Esophagus squamous epithelium (tissue), 5 donors: ENCODE data around the gene CAMTA1. TPM values are rescaled to one million over a fixed set of nuclear protein-coding genes. Genes with fewer than 3 reads are reported as not detected.

Experiments used
- DNase-seq: peaks from one replicate; lab custom pipeline; 2025; lab: John Stamatoyannopoulos, UW
- H3K27ac ChIP-seq, 4 donors: fragments of 200-600 bp; sonication (generic); one replicate each; pipeline ENCODE4 v1.5.1; 2016 to 2019; ENCODE audit warnings: mild to moderate bottlenecking in 1 of 4
- H3K27me3 ChIP-seq, 4 donors: fragments of 200-600 bp; sonication (generic); 1 replicate in 3 of 4; 2 replicates in 1 of 4; pipeline versions ENCODE4 v1.5.1 to v1.6.0; 2017 to 2021; ENCODE audit warnings: antibody characterized with exemption in 1 of 4
- H3K36me3 ChIP-seq, 3 donors: fragments of 200-600 bp; sonication (generic); one replicate each; pipeline ENCODE4 v1.5.1; 2016 to 2019
- H3K4me1 ChIP-seq, 3 donors: fragments of 200-600 bp; sonication (generic); one replicate each; pipeline ENCODE4 v1.5.1; 2017 to 2019
- H3K4me3 ChIP-seq, 4 donors: fragments of 200-600 bp; sonication (generic); 1 replicate in 3 of 4; 2 replicates in 1 of 4; pipeline ENCODE4 v1.5.1; 2016 to 2019; ENCODE audit warnings: mild to moderate bottlenecking in 2 of 4, moderate library complexity in 1 of 4
- H3K9me3 ChIP-seq, 3 donors: fragments of 200-600 bp; sonication (generic); one replicate each; pipeline ENCODE4 v1.5.1; 2016 to 2019
- CTCF ChIP-seq, 6 experiments: fragments of 450-650 bp in 4 of 6; fragments of 200-600 bp in 2 of 6; sonication (generic) in 2 of 6; IDR thresholded peaks; one replicate each; pipeline ENCODE4 v1.5.1; 2016 to 2019; ENCODE audit warnings: antibody characterized with exemption in 6 of 6, mild to moderate bottlenecking in 4 of 6, moderate library complexity in 4 of 6
- POLR2A ChIP-seq, 4 donors: fragments of 450-650 bp; IDR thresholded peaks; one replicate each; pipeline ENCODE4 v1.6.1; 2017; ENCODE audit warnings: antibody characterized with exemption in 4 of 4, mild to moderate bottlenecking in 4 of 4, moderate library complexity in 3 of 4
- WGBS, 2 donors: methylation state at CpG; one replicate each; pipeline ENCODE4 v1.1.5; 2018; 5-methylcytosine and 5-hydroxymethylcytosine counted together
- intact Hi-C: fragments of 100-400 bp; cut with DNase I; formaldehyde crosslinking; loops from one replicate; pipeline ENCODE4 v1.15.0; 2022
- total RNA-seq, 4 donors: library from RNA; depleted of rRNA; stranded (reverse); fragments of >200 nt; gene quantifications; one replicate each; pipeline ENCODE4 v1.1.0, GENCODE V29; 2016
- donor health status: DM: yes; HTN: yes; CAD: no.

The CAMTA1 gene
- total RNA-seq, 4 donors from 2014 or later: 31.3 to 77.4 (median 45.9) TPM

GRCh38 chr1:7669559-7670311, 884.5 kb downstream of the CAMTA1 start:
- WGBS, 2 donors: 17 to 37% methylated on average over 1 to 3 of the region's 19 CpGs
- TF ChIP-seq POLR2A (IDR thresholded peaks at IDR 0.05) (no peak), CTCF (IDR thresholded peaks at IDR 0.05) (peak; percentile 57 to 70 (median 66))
- no peak for DNase-seq
- intact Hi-C loops: loop anchor here (10.0 kb wide), 1 partner anchor 235 kb away; no protein-coding TSS in a partner anchor
- H3K4me3 ChIP-seq: peak overlapping the region in 2 of 4 donors; percentile 11 to 49
- no peaks in the 10 kb centered on the region for H3K9me3 ChIP-seq
- peaks cover 0 to 24% (median 9%) of the 10 kb centered on the region in 3 donors for H3K4me1 ChIP-seq
- H3K27ac ChIP-seq: no peak overlapping the region
- peaks cover 0 to 23% (median 0%) of the 10 kb centered on the region in 4 donors for H3K27me3 ChIP-seq
- H3K36me3 ChIP-seq: no peaks in the 10 kb centered on the region

- H3K36me3 ChIP-seq: no peaks in the 10 kb centered on the region
- intact Hi-C loops: no loop called here
- no peak overlapping the region for H3K27ac ChIP-seq
- peaks cover 0 to 24% (median 9%) of the 10 kb centered on the region in 3 donors for H3K4me1 ChIP-seq
- no peaks in the 10 kb centered on the region for H3K9me3 ChIP-seq
- WGBS, 2 donors: 39 to 66% methylated on average over 3 to 10 of the region's 15 CpGs
- H3K27me3 ChIP-seq: peaks cover 0 to 23% (median 0%) of the 10 kb centered on the region in 4 donors
- DNase-seq: no peak
- no peak for TF ChIP-seq CTCF (IDR thresholded peaks at IDR 0.05)
- no peak for TF ChIP-seq POLR2A (IDR thresholded peaks at IDR 0.05)
- H3K4me3 ChIP-seq: no peak overlapping the region
Measured at GRCh38 chr1:7670334-7671145, 885.3 kb downstream of the CAMTA1 start.

- H3K9me3 ChIP-seq: no peaks in the 10 kb centered on the region
- WGBS, 2 donors: no CpG with 5 or more reads among the region's 11 CpGs
- DNase-seq: no peak
- no peaks in the 10 kb centered on the region for H3K36me3 ChIP-seq
- H3K4me3 ChIP-seq: no peak overlapping the region
- no peak for TF ChIP-seq CTCF (IDR thresholded peaks at IDR 0.05)
- TF ChIP-seq POLR2A (IDR thresholded peaks at IDR 0.05): no peak
- peaks cover 0 to 23% (median 0%) of the 10 kb centered on the region in 4 donors for H3K27me3 ChIP-seq
- H3K4me1 ChIP-seq: peaks cover 0 to 24% (median 9%) of the 10 kb centered on the region in 3 donors
- H3K27ac ChIP-seq: no peak overlapping the region
- intact Hi-C loops: no loop called here
Measured at GRCh38 chr1:7671146-7671465, 885.9 kb downstream of the CAMTA1 start.

- TF ChIP-seq POLR2A (IDR thresholded peaks at IDR 0.05): no peak
- TF ChIP-seq CTCF (IDR thresholded peaks at IDR 0.05): no peak
- WGBS, 2 donors: 89% methylated on average over 2 of the region's 5 CpGs; no CpG with 5 or more reads in 1 of the 2 donors
- H3K4me1 ChIP-seq: peaks cover 0 to 24% (median 9%) of the 10 kb centered on the region in 3 donors
- H3K36me3 ChIP-seq: no peaks in the 10 kb centered on the region
- no peak overlapping the region for H3K4me3 ChIP-seq
- no peak overlapping the region for H3K27ac ChIP-seq
- H3K27me3 ChIP-seq: peaks cover 0 to 23% (median 0%) of the 10 kb centered on the region in 4 donors
- intact Hi-C loops: no loop called here
- no peak for DNase-seq
- H3K9me3 ChIP-seq: no peaks in the 10 kb centered on the region
Measured at GRCh38 chr1:7671676-7672075, 886.4 kb downstream of the CAMTA1 start.

GRCh38 chr1:7672864-7673263, 887.6 kb downstream of the CAMTA1 start:
- Histone ChIP-seq H3K4me1 (peaks cover 0 to 18% (median 6%) of the 10 kb centered on the region in 3 donors), H3K4me3 (no peak overlapping the region), H3K9me3 (no peaks in the 10 kb centered on the region), H3K27ac (no peak overlapping the region), H3K36me3 (no peaks in the 10 kb centered on the region), H3K27me3 (peaks cover 0 to 23% (median 0%) of the 10 kb centered on the region in 4 donors)
- intact Hi-C loops: no loop called here
- WGBS, 2 donors: 48% methylated on average over 7 of the region's 11 CpGs; no CpG with 5 or more reads in 1 of the 2 donors
- TF ChIP-seq POLR2A (IDR thresholded peaks at IDR 0.05) (no peak), CTCF (IDR thresholded peaks at IDR 0.05) (no peak)
- DNase-seq: no peak
